ENCODE results near the gene HOXA9. TPM values are rescaled to one million over a fixed set of nuclear protein-coding genes. Genes with fewer than 3 reads are reported as not detected.
A peak's percentile ranks its signal among the peaks of the same experiment; 100 is the strongest.

HOXA9 gene
- total RNA-seq, 2 experiments from 2014 or later = 0.19 TPM; not detected in 1

GRCh38 chr7:27160145-27160545 lies 5.2 kb downstream of the HOXA9 start:
- peak overlapping the region; percentile 38 for H3K4me3 Mint-ChIP-seq
- H3K4me1 Mint-ChIP-seq (ENCODE audit: low read depth) = peaks cover 31% of the 10 kb centered on the region
- peaks cover 83% of the 10 kb centered on the region for H3K27me3 Mint-ChIP-seq
- intact Hi-C loops (cut with micrococcal nuclease) = loop anchor here (2.0 to 5.0 kb wide), 4 partner anchors 63 to 1298 kb away; partner anchors contain the start of gene HOXA1
- H3K36me3 Mint-ChIP-seq = peaks cover 2% of the 10 kb centered on the region
- H3K9me3 Mint-ChIP-seq = no peaks in the 10 kb centered on the region
- CTCF ChIA-PET = interaction anchor here (1.2 to 6.5 kb wide), 20 partner anchors 8 to 1267 kb away, joined by 3 to 72 read pairs (median 8); partner anchors contain the start of gene HOXA3
- no peak for DNase-seq
- POLR2A ChIA-PET = no interaction called here
- H3K27ac Mint-ChIP-seq = no peak overlapping the region

GRCh38 chr7:27159266-27160144 lies 5.8 kb downstream of the HOXA9 start:
- no peak overlapping the region for H3K27ac Mint-ChIP-seq
- peaks cover 4% of the 10 kb centered on the region for H3K36me3 Mint-ChIP-seq
- DNase-seq = no peak
- ChIA-PET POLR2A (no interaction called here), CTCF (interaction anchor here (0.7 to 2.2 kb wide), 9 partner anchors 9 to 790 kb away, joined by 3 to 9 read pairs (median 5); no protein-coding TSS in a partner anchor)
- no peaks in the 10 kb centered on the region for H3K9me3 Mint-ChIP-seq
- peaks cover 37% of the 10 kb centered on the region for H3K4me1 Mint-ChIP-seq (ENCODE audit: low read depth)
- peaks cover 86% of the 10 kb centered on the region for H3K27me3 Mint-ChIP-seq
- no peak overlapping the region for H3K4me3 Mint-ChIP-seq
- intact Hi-C loops (cut with micrococcal nuclease) = loop anchor here (2.0 to 10.0 kb wide), 5 partner anchors 62 to 1297 kb away; partner anchors contain the start of genes HOXA1 and SNX10

GRCh38 chr7:27158436-27159265 lies 6.7 kb downstream of the HOXA9 start:
- CTCF ChIA-PET = interaction anchor here (0.7 to 2.2 kb wide), 11 partner anchors 8 to 789 kb away, joined by 3 to 9 read pairs (median 4); no protein-coding TSS in a partner anchor
- intact Hi-C loops (cut with micrococcal nuclease) = loop anchor here (10.0 kb wide), 1 partner anchor 864 kb away; the partner anchor contains the start of gene SNX10
- H3K9me3 Mint-ChIP-seq = no peaks in the 10 kb centered on the region
- H3K36me3 Mint-ChIP-seq = peaks cover 4% of the 10 kb centered on the region
- no peak overlapping the region for H3K27ac Mint-ChIP-seq
- DNase-seq = no peak
- H3K4me3 Mint-ChIP-seq = no peak overlapping the region
- POLR2A ChIA-PET = no interaction called here
- peaks cover 39% of the 10 kb centered on the region for H3K4me1 Mint-ChIP-seq (ENCODE audit: low read depth)
- H3K27me3 Mint-ChIP-seq = peaks cover 85% of the 10 kb centered on the region

GRCh38 chr7:27157702-27158431 lies 7.5 kb downstream of the HOXA9 start:
- Mint-ChIP-seq H3K27ac (no peak overlapping the region), H3K27me3 (peaks cover 85% of the 10 kb centered on the region), H3K9me3 (no peaks in the 10 kb centered on the region), H3K36me3 (peaks cover 4% of the 10 kb centered on the region), H3K4me3 (no peak overlapping the region), H3K4me1 (ENCODE audit: low read depth) (peaks cover 39% of the 10 kb centered on the region)
- DNase-seq = no peak
- POLR2A ChIA-PET = no interaction called here
- intact Hi-C loops (cut with micrococcal nuclease) = loop anchor here (10.0 kb wide), 1 partner anchor 863 kb away; the partner anchor contains the start of gene SNX10
- CTCF ChIA-PET = interaction anchor here (1.3 to 2.2 kb wide), 4 partner anchors 11 to 478 kb away, joined by 3 to 9 read pairs (median 6); no protein-coding TSS in a partner anchor

GRCh38 chr7:27156916-27157701 lies 8.2 kb downstream of the HOXA9 start:
- H3K4me1 Mint-ChIP-seq (ENCODE audit: low read depth) = peaks cover 40% of the 10 kb centered on the region
- H3K36me3 Mint-ChIP-seq = peaks cover 4% of the 10 kb centered on the region
- no peaks in the 10 kb centered on the region for H3K9me3 Mint-ChIP-seq
- DNase-seq = no peak
- CTCF ChIA-PET = interaction anchor here (0.7 to 1.3 kb wide), 5 partner anchors 12 to 475 kb away, joined by 3 read pairs; partner anchors contain the start of gene HOXA10
- no peak overlapping the region for H3K4me3 Mint-ChIP-seq
- intact Hi-C loops (cut with micrococcal nuclease) = loop anchor here (10.0 kb wide), 1 partner anchor 862 kb away; the partner anchor contains the start of gene SNX10
- H3K27ac Mint-ChIP-seq = peak overlapping the region; percentile 38
- peaks cover 84% of the 10 kb centered on the region for H3K27me3 Mint-ChIP-seq
- POLR2A ChIA-PET = no interaction called here

- Mint-ChIP-seq H3K4me3 (peak within 1 kb of the TSS; percentile 46), H3K27ac (peak within 1 kb of the TSS; percentile 38), H3K9me3 (no peaks in the 10 kb centered on the region), H3K36me3 (peaks cover 4% of the 10 kb centered on the region), H3K27me3 (peaks cover 85% of the 10 kb centered on the region), H3K4me1 (ENCODE audit: low read depth) (peaks cover 46% of the 10 kb centered on the region)
- intact Hi-C loops (cut with micrococcal nuclease) = loop anchor here (10.0 kb wide), 1 partner anchor 862 kb away; the partner anchor contains the start of gene SNX10
- ChIA-PET POLR2A (no interaction called here), CTCF (interaction anchor here (0.7 to 1.1 kb wide), 3 partner anchors 17 to 475 kb away, joined by 3 read pairs; partner anchors contain the start of gene HOXA10)
- DNase-seq = no peak
These were observed 8.8 kb downstream of the HOXA9 start, which contains the start of gene HOXA7 for GRCh38 chr7:27156508-27156898. Gene HOXA7 (minus strand): TSS chr7:27156675. CDS start chr7:27156545, 130 bp downstream.

GRCh38 chr7:27155816-27156507 lies 9.4 kb downstream of the HOXA9 start:
- H3K4me1 Mint-ChIP-seq (ENCODE audit: low read depth) = peaks cover 50% of the 10 kb centered on the region
- POLR2A ChIA-PET = no interaction called here
- H3K4me3 Mint-ChIP-seq = peak overlapping the region; percentile 46
- CTCF ChIA-PET = interaction anchor here (0.7 to 0.8 kb wide), 2 partner anchors 18 to 474 kb away, joined by 3 read pairs; partner anchors contain the start of gene HOXA10
- H3K36me3 Mint-ChIP-seq = peaks cover 4% of the 10 kb centered on the region
- intact Hi-C loops (cut with micrococcal nuclease) = loop anchor here (2.0 to 10.0 kb wide), 2 partner anchors 17 to 861 kb away; partner anchors contain the start of gene SNX10
- no peak for DNase-seq
- H3K27ac Mint-ChIP-seq = peak overlapping the region; percentile 33
- H3K27me3 Mint-ChIP-seq = peaks cover 88% of the 10 kb centered on the region
- no peaks in the 10 kb centered on the region for H3K9me3 Mint-ChIP-seq

- peak overlapping the region; percentile 43 for H3K4me3 Mint-ChIP-seq
- CTCF ChIA-PET = interaction anchor here (2.0 kb wide), 1 partner anchor 473 kb away, joined by 5 read pairs; no protein-coding TSS in a partner anchor
- H3K27me3 Mint-ChIP-seq = peaks cover 90% of the 10 kb centered on the region
- peak overlapping the region; percentile 33 for H3K27ac Mint-ChIP-seq
- peaks cover 53% of the 10 kb centered on the region for H3K4me1 Mint-ChIP-seq (ENCODE audit: low read depth)
- H3K36me3 Mint-ChIP-seq = peaks cover 4% of the 10 kb centered on the region
- intact Hi-C loops (cut with micrococcal nuclease) = loop anchor here (2.0 to 10.0 kb wide), 3 partner anchors 18 to 860 kb away; partner anchors contain the start of genes HOXA11 and SNX10
- POLR2A ChIA-PET = no interaction called here
- peak; percentile 59 for DNase-seq
- no peaks in the 10 kb centered on the region for H3K9me3 Mint-ChIP-seq
These were observed 10.2 kb downstream of the HOXA9 start for GRCh38 chr7:27154901-27155815.

GRCh38 chr7:27154369-27154768 lies 11.0 kb downstream of the HOXA9 start:
- intact Hi-C loops (cut with micrococcal nuclease) = loop anchor here (2.0 to 10.0 kb wide), 3 partner anchors 18 to 860 kb away; partner anchors contain the start of genes HOXA11 and SNX10
- peaks cover 89% of the 10 kb centered on the region for H3K27me3 Mint-ChIP-seq
- peaks cover 4% of the 10 kb centered on the region for H3K36me3 Mint-ChIP-seq
- no peaks in the 10 kb centered on the region for H3K9me3 Mint-ChIP-seq
- peak overlapping the region; percentile 6 for H3K4me3 Mint-ChIP-seq
- DNase-seq = no peak
- no peak overlapping the region for H3K27ac Mint-ChIP-seq
- CTCF ChIA-PET = interaction anchor here (2.0 kb wide), 1 partner anchor 472 kb away, joined by 5 read pairs; no protein-coding TSS in a partner anchor
- H3K4me1 Mint-ChIP-seq (ENCODE audit: low read depth) = peaks cover 53% of the 10 kb centered on the region
- POLR2A ChIA-PET = no interaction called here
